HG03469 (cell line): Measurements from ENCODE around the gene LHX2.
A peak's percentile ranks its signal among the peaks of the same experiment; 100 is the strongest.

Source experiments
- ATAC-seq: cut with Tn5 transposase; IDR thresholded peaks from one replicate; pipeline ENCODE4 v1.9.1; 2021; ENCODE audit warnings: mild to moderate bottlenecking, moderate library complexity, moderate number of reproducible peaks; ENCODE audit not compliant: unreplicated experiment

LHX2 gene

GRCh38 chr9:124052401-124052800, 40.8 kb downstream of the LHX2 start:
- no peak for ATAC-seq

- ATAC-seq: peak; percentile 98
These were observed 43.1 kb downstream of the LHX2 start for GRCh38 chr9:124054582-124055227.

GRCh38 chr9:124060844-124061605, 49.5 kb downstream of the LHX2 start:
- ATAC-seq: no peak

GRCh38 chr9:124062172-124062571, 50.6 kb downstream of the LHX2 start:
- ATAC-seq: no peak

- no peak for ATAC-seq
These were observed 55.4 kb downstream of the LHX2 start for GRCh38 chr9:124066783-124067577.

- ATAC-seq: no peak
These were observed 56.7 kb downstream of the LHX2 start for GRCh38 chr9:124068251-124068650.

GRCh38 chr9:124074746-124075145, 63.2 kb downstream of the LHX2 start:
- no peak for ATAC-seq

- no peak for ATAC-seq
These were observed 64.2 kb downstream of the LHX2 start for GRCh38 chr9:124075761-124076160.

- no peak for ATAC-seq
These were observed 66.5 kb downstream of the LHX2 start for GRCh38 chr9:124077915-124078572.

- ATAC-seq: no peak
These were observed 67.1 kb downstream of the LHX2 start for GRCh38 chr9:124078641-124079040.

- no peak for ATAC-seq
These were observed 67.8 kb downstream of the LHX2 start for GRCh38 chr9:124079176-124079925.

- ATAC-seq: no peak
These were observed 71.1 kb downstream of the LHX2 start for GRCh38 chr9:124082622-124083021.
